ENCODE results near the gene RMP24.

The RMP24 gene

GRCh38 chr18:35972197-35973000 is at the start of gene RMP24:
Gene RMP24, plus strand, starts transcription at chr18:35972679.
- Histone ChIP-seq H3K4me3 (peak within 1 kb of the TSS; percentile 75 to 94 (median 86)), H3K27ac (replicated peaks in 1 of 4) (peak within 1 kb of the TSS; percentile 87 to 94 (median 92)), H3K27me3 (no peaks in the 10 kb centered on the region), H3K4me1 (peaks cover 12 to 28% (median 26%) of the 10 kb centered on the region in 4 donors), H3K36me3 (peaks cover 10 to 25% (median 23%) of the 10 kb centered on the region in 4 donors), H3K9me3 (no peaks in the 10 kb centered on the region)
- WGBS: under 1% methylated on average over 32 of the region's 73 CpGs
- peak; percentile 98 for DNase-seq (ENCODE audit: extremely low spot score)
- TF ChIP-seq, protein P1, sequence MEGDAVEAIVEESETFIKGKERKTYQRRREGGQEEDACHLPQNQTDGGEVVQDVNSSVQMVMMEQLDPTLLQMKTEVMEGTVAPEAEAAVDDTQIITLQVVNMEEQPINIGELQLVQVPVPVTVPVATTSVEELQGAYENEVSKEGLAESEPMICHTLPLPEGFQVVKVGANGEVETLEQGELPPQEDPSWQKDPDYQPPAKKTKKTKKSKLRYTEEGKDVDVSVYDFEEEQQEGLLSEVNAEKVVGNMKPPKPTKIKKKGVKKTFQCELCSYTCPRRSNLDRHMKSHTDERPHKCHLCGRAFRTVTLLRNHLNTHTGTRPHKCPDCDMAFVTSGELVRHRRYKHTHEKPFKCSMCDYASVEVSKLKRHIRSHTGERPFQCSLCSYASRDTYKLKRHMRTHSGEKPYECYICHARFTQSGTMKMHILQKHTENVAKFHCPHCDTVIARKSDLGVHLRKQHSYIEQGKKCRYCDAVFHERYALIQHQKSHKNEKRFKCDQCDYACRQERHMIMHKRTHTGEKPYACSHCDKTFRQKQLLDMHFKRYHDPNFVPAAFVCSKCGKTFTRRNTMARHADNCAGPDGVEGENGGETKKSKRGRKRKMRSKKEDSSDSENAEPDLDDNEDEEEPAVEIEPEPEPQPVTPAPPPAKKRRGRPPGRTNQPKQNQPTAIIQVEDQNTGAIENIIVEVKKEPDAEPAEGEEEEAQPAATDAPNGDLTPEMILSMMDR (IDR thresholded peaks at IDR 0.05): no peak
- TF ChIP-seq POLR2AphosphoS5 (IDR thresholded peaks at IDR 0.05) (peak; percentile 82 to 90), EP300 (IDR thresholded peaks at IDR 0.05) (no peak), POLR2A (IDR thresholded peaks at IDR 0.05; ENCODE audit: low read depth) (no peak)
- intact Hi-C loops (cut with DNase I): loop anchor here (5.0 kb wide), 1 partner anchor 95 kb away; the partner anchor contains the start of gene RPRD1A

DNA sequence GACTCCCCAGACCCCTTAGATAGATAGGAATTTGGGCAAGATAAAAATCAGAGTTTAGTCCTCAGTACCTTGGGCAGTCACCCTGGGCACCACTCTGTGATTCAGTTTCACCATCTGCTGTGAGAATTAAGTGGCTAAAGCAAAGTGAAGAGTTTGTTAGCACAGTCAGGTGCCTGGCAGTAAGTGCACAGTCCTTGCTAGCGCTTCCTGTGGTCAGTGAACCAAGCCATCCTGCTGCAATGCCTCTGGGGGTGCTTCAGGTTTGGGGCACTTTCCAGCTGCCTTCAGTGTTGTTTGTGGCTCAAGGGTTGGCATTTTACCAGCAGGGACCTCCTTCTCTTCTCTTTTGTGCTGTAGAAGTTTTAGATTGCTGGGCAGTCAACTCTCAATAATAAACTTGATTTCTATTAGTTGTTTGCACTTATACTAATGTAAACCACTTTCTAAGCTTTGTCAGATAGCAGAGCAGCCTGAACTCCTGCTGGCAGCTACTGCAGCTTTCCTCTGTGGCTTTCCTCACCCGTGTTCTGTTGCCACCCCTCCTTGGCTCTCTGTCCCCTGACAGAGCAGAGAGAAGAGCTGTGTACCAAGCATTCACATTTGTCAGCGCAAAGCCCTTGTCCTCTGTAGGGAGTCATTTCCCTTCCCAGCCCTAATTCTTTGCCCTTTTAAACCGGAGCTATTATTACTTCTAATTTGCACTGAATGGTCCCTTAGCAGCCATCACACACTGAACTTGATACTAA is 48.4 kb upstream of the RMP24 start:
- no peaks in the 10 kb centered on the region for H3K36me3 ChIP-seq
- no peak for TF ChIP-seq POLR2AphosphoS5 (IDR thresholded peaks at IDR 0.05)
- TF ChIP-seq, protein P1 (IDR thresholded peaks at IDR 0.05): no peak
- no peak for TF ChIP-seq POLR2A (IDR thresholded peaks at IDR 0.05; ENCODE audit: low read depth)
- no peak for TF ChIP-seq EP300 (IDR thresholded peaks at IDR 0.05)
- DNase-seq (ENCODE audit: extremely low spot score): peak; percentile 81
- H3K9me3 ChIP-seq: no peaks in the 10 kb centered on the region
- WGBS: 53% methylated on average over 4 of the region's 4 CpGs
- H3K27ac ChIP-seq (replicated peaks in 1 of 4): no peak overlapping the region
- peaks cover 0 to 11% (median 3%) of the 10 kb centered on the region in 4 donors for H3K4me1 ChIP-seq
- intact Hi-C loops (cut with DNase I): no loop called here
- H3K4me3 ChIP-seq: no peak overlapping the region
- H3K27me3 ChIP-seq: no peaks in the 10 kb centered on the region

DNA sequence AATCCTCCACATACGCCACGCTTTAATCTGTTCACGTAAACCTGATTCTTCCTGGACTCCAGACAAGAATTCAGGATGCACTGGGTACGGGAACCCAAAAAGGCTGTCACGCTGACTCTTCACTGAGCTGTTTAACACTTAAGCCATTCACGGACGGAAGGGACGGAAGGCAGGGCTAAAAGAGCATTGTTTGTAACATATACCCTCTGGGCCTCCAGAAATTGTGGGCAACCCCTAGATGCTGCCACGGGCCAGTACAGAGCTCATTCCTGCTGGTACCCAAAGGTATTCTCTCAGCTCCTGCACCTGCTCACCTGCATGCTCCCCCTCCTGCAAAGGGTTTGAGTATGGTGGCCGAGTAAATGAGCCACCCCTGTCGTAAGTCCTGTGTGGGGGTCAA is 45.6 kb upstream of the RMP24 start:
- TF ChIP-seq POLR2AphosphoS5 (IDR thresholded peaks at IDR 0.05) (no peak), POLR2A (IDR thresholded peaks at IDR 0.05; ENCODE audit: low read depth) (no peak), EP300 (IDR thresholded peaks at IDR 0.05) (no peak)
- TF ChIP-seq, protein P1 (IDR thresholded peaks at IDR 0.05): no peak
- WGBS: 95% methylated on average over 11 of the region's 11 CpGs
- H3K9me3 ChIP-seq: peaks cover 0 to 6% (median 2%) of the 10 kb centered on the region in 4 donors
- H3K4me3 ChIP-seq: no peak overlapping the region
- H3K36me3 ChIP-seq: no peaks in the 10 kb centered on the region
- peak; percentile 68 for DNase-seq (ENCODE audit: extremely low spot score)
- H3K27ac ChIP-seq (replicated peaks in 1 of 4): no peak overlapping the region
- H3K4me1 ChIP-seq: peaks cover 0 to 11% (median 3%) of the 10 kb centered on the region in 4 donors
- no peaks in the 10 kb centered on the region for H3K27me3 ChIP-seq
- intact Hi-C loops (cut with DNase I): no loop called here

- H3K4me3 ChIP-seq: no peak overlapping the region
- peaks cover 0 to 11% (median 3%) of the 10 kb centered on the region in 4 donors for H3K4me1 ChIP-seq
- H3K27ac ChIP-seq (replicated peaks in 1 of 4): no peak overlapping the region
- 88% methylated on average over 3 of the region's 3 CpGs for WGBS
- TF ChIP-seq POLR2A (IDR thresholded peaks at IDR 0.05; ENCODE audit: low read depth) (no peak), POLR2AphosphoS5 (IDR thresholded peaks at IDR 0.05) (no peak), EP300 (IDR thresholded peaks at IDR 0.05) (no peak)
- TF ChIP-seq, protein P1 (IDR thresholded peaks at IDR 0.05): no peak
- DNase-seq (ENCODE audit: extremely low spot score): no peak
- H3K27me3 ChIP-seq: no peaks in the 10 kb centered on the region
- no peaks in the 10 kb centered on the region for H3K36me3 ChIP-seq
- H3K9me3 ChIP-seq: peaks cover 0 to 6% (median 2%) of the 10 kb centered on the region in 4 donors
- intact Hi-C loops (cut with DNase I): no loop called here
Measured at GRCh38 chr18:35927430-35927829, 45.0 kb upstream of the RMP24 start.
